Measurements from ENCODE around the gene TOMM20.

GRCh38 chr1:235129774-235130570 lies 1.3 kb upstream of the TOMM20 start:
- TF ChIP-seq EZH2 (IDR thresholded peaks at IDR 0.05; ENCODE audit: insufficient read depth, poor library complexity, severe bottlenecking) (no peak), EZH2phosphoT487 (IDR thresholded peaks at IDR 0.05; ENCODE audit: insufficient read depth, low read depth) (no peak)
